ENCODE results near the gene DGKA. TPM values are rescaled to one million over a fixed set of nuclear protein-coding genes. Genes with fewer than 3 reads are reported as not detected.
A peak's percentile ranks its signal among the peaks of the same experiment; 100 is the strongest.

The DGKA gene
- total RNA-seq, 4 donors from 2014 or later: 101 to 268 (median 138) TPM

DNA sequence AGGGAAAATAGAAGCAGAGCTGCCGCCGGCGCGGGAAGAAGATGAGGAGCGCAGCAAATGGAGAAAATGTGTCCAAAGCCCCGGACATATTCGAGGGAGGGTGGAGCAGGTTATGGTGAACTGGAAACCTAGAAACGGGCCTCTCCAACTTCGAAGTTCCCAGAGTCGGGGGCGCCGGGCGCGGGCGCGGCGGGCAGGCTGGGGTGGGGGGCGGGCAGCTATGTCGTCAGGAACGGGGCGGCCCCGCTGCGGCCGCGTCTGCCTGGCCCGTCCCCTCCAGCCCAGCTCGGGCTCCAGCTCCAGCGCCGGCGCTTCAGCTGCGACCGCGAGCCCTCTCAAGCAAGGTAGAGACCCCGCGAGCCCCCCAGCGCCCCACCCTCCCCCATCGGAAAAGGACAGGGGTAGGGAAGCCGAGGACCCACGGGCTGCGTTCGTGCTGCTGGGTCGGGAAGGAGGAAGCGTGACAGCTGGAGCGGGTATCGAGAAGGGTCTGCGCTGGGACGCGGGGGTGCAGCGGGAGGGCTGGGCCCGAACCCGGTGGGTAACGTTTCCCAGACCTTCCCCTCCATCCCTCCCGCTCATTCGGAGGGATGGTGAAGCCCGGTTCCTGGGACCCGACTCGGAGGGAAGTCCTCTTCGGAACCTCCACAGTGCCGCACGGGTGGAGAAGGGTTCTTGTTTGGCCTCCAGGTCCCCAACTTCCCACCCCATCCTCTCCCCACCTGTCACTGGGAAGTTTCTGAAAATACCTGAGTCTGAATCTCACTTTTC lies 1.0 kb downstream of the DGKA start:
- Histone ChIP-seq H3K27ac (peak overlapping the region; percentile 92 to 99 (median 98)), H3K4me3 (peak overlapping the region; percentile 64 to 84 (median 72)), H3K4me1 (peaks cover 22 to 57% (median 52%) of the 10 kb centered on the region in 4 donors), H3K36me3 (no peaks in the 10 kb centered on the region), H3K9me3 (no peaks in the 10 kb centered on the region), H3K27me3 (no peaks in the 10 kb centered on the region)
- peak; percentile 70 for DNase-seq
- intact Hi-C loops (cut with DNase I; ENCODE audit: low total_unique reads) (no loop called here), in situ Hi-C loops (cut with MboI; ENCODE audit: low pct_ligation_motif_present in 1 of 4, low pct_unique_long_range_greater_than_20kb in 1 of 4, low sequenced_read_pairs in 3 of 4) (loop anchor here in 2 of 4 donors (10.0 to 25.0 kb wide), 4 partner anchors 117 to 197 kb away; partner anchors contain the start of genes ORMDL2 (in 2 of the 2), SARNP (in 2 of the 2) and GDF11 (in 1 of the 2))
- TF ChIP-seq POLR2AphosphoS5 (IDR thresholded peaks at IDR 0.05): peak in 2 of 3 donors; percentile 30 to 65
- TF ChIP-seq, protein P1, sequence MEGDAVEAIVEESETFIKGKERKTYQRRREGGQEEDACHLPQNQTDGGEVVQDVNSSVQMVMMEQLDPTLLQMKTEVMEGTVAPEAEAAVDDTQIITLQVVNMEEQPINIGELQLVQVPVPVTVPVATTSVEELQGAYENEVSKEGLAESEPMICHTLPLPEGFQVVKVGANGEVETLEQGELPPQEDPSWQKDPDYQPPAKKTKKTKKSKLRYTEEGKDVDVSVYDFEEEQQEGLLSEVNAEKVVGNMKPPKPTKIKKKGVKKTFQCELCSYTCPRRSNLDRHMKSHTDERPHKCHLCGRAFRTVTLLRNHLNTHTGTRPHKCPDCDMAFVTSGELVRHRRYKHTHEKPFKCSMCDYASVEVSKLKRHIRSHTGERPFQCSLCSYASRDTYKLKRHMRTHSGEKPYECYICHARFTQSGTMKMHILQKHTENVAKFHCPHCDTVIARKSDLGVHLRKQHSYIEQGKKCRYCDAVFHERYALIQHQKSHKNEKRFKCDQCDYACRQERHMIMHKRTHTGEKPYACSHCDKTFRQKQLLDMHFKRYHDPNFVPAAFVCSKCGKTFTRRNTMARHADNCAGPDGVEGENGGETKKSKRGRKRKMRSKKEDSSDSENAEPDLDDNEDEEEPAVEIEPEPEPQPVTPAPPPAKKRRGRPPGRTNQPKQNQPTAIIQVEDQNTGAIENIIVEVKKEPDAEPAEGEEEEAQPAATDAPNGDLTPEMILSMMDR (IDR thresholded peaks at IDR 0.05): no peak
- TF ChIP-seq POLR2A (IDR thresholded peaks at IDR 0.05): no peak
- 0% methylated on average over 5 to 40 of the region's 60 CpGs for WGBS, 2 donors (ENCODE audit: low coverage in 1 of 2)

DNA sequence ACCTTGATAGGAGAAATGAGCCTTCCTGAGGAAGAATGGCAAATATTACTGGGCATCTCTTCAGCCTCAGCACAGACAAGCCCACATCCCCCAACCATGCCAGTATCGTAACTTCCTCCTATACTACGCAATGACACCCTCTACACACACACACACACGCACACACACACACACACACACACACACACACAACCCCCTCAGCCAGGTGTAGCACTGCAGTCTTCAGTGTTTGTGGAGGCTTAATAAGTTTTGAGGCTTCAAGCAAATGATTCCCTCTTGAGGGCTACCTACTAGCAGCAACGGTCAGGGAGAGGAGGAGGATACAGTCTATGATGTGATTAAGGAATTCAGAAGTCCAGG lies 1.6 kb downstream of the DGKA start:
- peak; percentile 43 for DNase-seq
- no peaks in the 10 kb centered on the region for H3K36me3 ChIP-seq
- WGBS, 2 donors (ENCODE audit: low coverage in 1 of 2): 3% methylated on average over 4 of the region's 4 CpGs; no CpG with 5 or more reads in 1 of the 2 donors
- TF ChIP-seq POLR2A (IDR thresholded peaks at IDR 0.05) (peak; percentile 25), EP300 (IDR thresholded peaks at IDR 0.05; ENCODE audit: low read depth) (no peak), POLR2AphosphoS5 (IDR thresholded peaks at IDR 0.05) (no peak)
- TF ChIP-seq, protein P1 (IDR thresholded peaks at IDR 0.05): no peak
- H3K4me1 ChIP-seq: peaks cover 22 to 57% (median 52%) of the 10 kb centered on the region in 4 donors
- H3K27ac ChIP-seq: peak overlapping the region; percentile 92 to 99 (median 98)
- H3K27me3 ChIP-seq: no peaks in the 10 kb centered on the region
- intact Hi-C loops (cut with DNase I; ENCODE audit: low total_unique reads) (no loop called here), in situ Hi-C loops (cut with MboI; ENCODE audit: low pct_ligation_motif_present in 1 of 4, low pct_unique_long_range_greater_than_20kb in 1 of 4, low sequenced_read_pairs in 3 of 4) (loop anchor here in 2 of 4 donors (10.0 to 25.0 kb wide), 4 partner anchors 118 to 198 kb away; partner anchors contain the start of genes ORMDL2 (in 2 of the 2), SARNP (in 2 of the 2) and GDF11 (in 1 of the 2))
- no peaks in the 10 kb centered on the region for H3K9me3 ChIP-seq
- H3K4me3 ChIP-seq: peak overlapping the region; percentile 64 to 84 (median 72)

DNA sequence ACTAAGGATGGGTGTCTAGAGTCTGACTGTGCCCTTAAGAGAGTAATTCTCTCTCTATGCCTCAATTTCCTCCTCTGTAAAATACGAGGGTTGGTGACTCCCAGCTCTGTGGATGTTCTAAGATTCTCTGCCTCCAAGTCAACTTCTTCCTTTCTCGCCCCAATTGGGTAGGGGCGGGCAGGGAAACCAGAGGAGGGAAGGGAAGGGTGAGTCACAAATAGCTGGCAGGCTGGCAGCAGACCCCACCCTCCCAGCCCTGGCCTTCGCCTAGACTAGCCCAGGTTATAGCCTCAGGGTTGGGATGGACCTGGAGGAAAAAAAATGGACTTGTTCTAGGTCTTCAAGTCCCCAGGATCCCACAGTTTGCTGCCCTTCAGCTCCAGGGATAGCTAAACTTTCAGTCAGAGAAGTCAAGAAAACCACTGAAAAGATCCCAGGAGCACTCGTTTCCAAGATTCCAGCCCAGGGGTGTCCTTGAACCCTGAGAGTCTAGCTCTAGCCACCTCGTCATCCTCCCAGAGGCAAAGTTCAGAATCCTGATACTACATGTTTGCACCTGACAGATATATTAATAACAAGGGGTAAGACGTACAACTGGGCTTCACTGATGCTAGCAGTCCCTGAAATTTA lies 2.3 kb downstream of the DGKA start:
- H3K27me3 ChIP-seq: no peaks in the 10 kb centered on the region
- peak overlapping the region; percentile 92 to 99 (median 98) for H3K27ac ChIP-seq
- WGBS, 2 donors (ENCODE audit: low coverage in 1 of 2): 40 to 45% methylated on average over 1 to 7 of the region's 7 CpGs
- H3K36me3 ChIP-seq: no peaks in the 10 kb centered on the region
- H3K9me3 ChIP-seq: no peaks in the 10 kb centered on the region
- in situ Hi-C loops (cut with MboI; ENCODE audit: low pct_ligation_motif_present in 1 of 4, low pct_unique_long_range_greater_than_20kb in 1 of 4, low sequenced_read_pairs in 3 of 4): loop anchor here in 2 of 4 donors (10.0 to 25.0 kb wide), 4 partner anchors 118 to 198 kb away; partner anchors contain the start of genes ORMDL2 (in 2 of the 2), SARNP (in 2 of the 2) and GDF11 (in 1 of the 2)
- TF ChIP-seq POLR2A (IDR thresholded peaks at IDR 0.05): peak; percentile 32
- peak in 2 of 3 donors; percentile 59 to 75 for TF ChIP-seq POLR2AphosphoS5 (IDR thresholded peaks at IDR 0.05)
- no peak for TF ChIP-seq EP300 (IDR thresholded peaks at IDR 0.05; ENCODE audit: low read depth)
- TF ChIP-seq, protein P1 (IDR thresholded peaks at IDR 0.05): no peak
- peaks cover 22 to 54% (median 49%) of the 10 kb centered on the region in 4 donors for H3K4me1 ChIP-seq
- peak; percentile 71 for DNase-seq
- intact Hi-C loops (cut with DNase I; ENCODE audit: low total_unique reads): no loop called here
- H3K4me3 ChIP-seq: peak overlapping the region in 3 of 4 donors; percentile 64 to 77 (median 66)

Measured in transverse colon (tissue), 4 donors.